Transverse colon (tissue), 4 donors: ENCODE data around the gene PCDHGA1. TPM values are rescaled to one million over a fixed set of nuclear protein-coding genes. Genes with fewer than 3 reads are reported as not detected.
"Not testable (repeated sequence)": the region's sequence is repeated elsewhere in the genome, so short reads cannot be mapped to it uniquely, and the experiment has no call there.

ENCODE experiments used
- DNase-seq: peaks from one replicate; pipeline ENCODE4 v3.0.0-alpha.2; 2019
- H3K27ac ChIP-seq, 4 donors: fragments of 200-600 bp; sonication (generic); 2 replicates each; pipeline ENCODE4 v1.5.1; 2016 to 2018; ENCODE audit warnings: inconsistent platforms in 4 of 4
- H3K27me3 ChIP-seq: fragments of 200-600 bp; sonication (generic); 2 replicates; pipeline ENCODE4 v1.5.1; 2017; ENCODE audit warnings: inconsistent platforms
- H3K36me3 ChIP-seq, 4 donors: fragments of 200-600 bp; sonication (generic); 2 replicates each; pipeline ENCODE4 v1.5.1; 2017 to 2019; ENCODE audit warnings: inconsistent platforms in 4 of 4
- H3K4me1 ChIP-seq, 4 donors: fragments of 200-600 bp; sonication (generic); 2 replicates each; pipeline ENCODE4 v1.5.1; 2017 to 2020; ENCODE audit warnings: inconsistent platforms in 4 of 4
- H3K4me3 ChIP-seq, 4 donors: fragments of 200-600 bp; sonication (generic); 1 replicate in 1 of 4; 2 replicates in 3 of 4; pipeline versions ENCODE4 v1.5.1 to v1.6.1; 2017 to 2019; ENCODE audit warnings: inconsistent platforms in 4 of 4
- H3K9me3 ChIP-seq, 2 donors: fragments of 200-600 bp; sonication (generic); 2 replicates each; pipeline ENCODE4 v1.5.1; 2017 to 2019; ENCODE audit warnings: inconsistent platforms in 2 of 2
- CTCF ChIP-seq, 5 experiments: fragments of 200-600 bp in 3 of 5; fragments of 450-650 bp in 2 of 5; sonication (generic) in 3 of 5; IDR thresholded peaks; 1 replicate in 2 of 5; 2 replicates in 3 of 5; pipeline ENCODE4 v1.5.1; 2016 to 2017; ENCODE audit warnings: antibody characterized with exemption in 5 of 5, inconsistent platforms in 3 of 5, mild to moderate bottlenecking in 2 of 5, moderate library complexity in 1 of 5
- EP300 ChIP-seq: sonication (generic); formaldehyde crosslinking; IDR thresholded peaks from one replicate; pipeline ENCODE4 v1.6.1; 2017; ENCODE audit warnings: antibody characterized with exemption, low read depth
- POLR2A ChIP-seq: fragments of 450-650 bp; IDR thresholded peaks from one replicate; pipeline ENCODE4 v1.6.1; 2016; ENCODE audit warnings: antibody characterized with exemption, mild to moderate bottlenecking, moderate library complexity
- POLR2AphosphoS5 ChIP-seq, 3 donors: sonication (generic); formaldehyde crosslinking; IDR thresholded peaks; one replicate each; pipeline ENCODE4 v1.6.1; 2016; ENCODE audit warnings: antibody characterized with exemption in 3 of 3
- WGBS, 2 donors: methylation state at CpG; one replicate each; pipeline ENCODE4 v1.1.5; 2018; ENCODE audit warnings: low coverage in 1 of 2; 5-methylcytosine and 5-hydroxymethylcytosine counted together
- in situ Hi-C, 4 donors: fragments of 200-750 bp; cut with MboI; loops; one replicate each; pipeline versions ENCODE4 v1.15.0 to v1.15.1; 2017; ENCODE audit warnings: low sequenced_read_pairs in 3 of 4, low pct_ligation_motif_present in 1 of 4, low pct_unique_long_range_greater_than_20kb in 1 of 4
- intact Hi-C: fragments of 100-400 bp; cut with DNase I; formaldehyde crosslinking; loops from one replicate; pipeline ENCODE4 v1.15.1; 2023; ENCODE audit warnings: low total_unique reads
- total RNA-seq, 4 donors: library from RNA; depleted of rRNA; stranded (reverse); fragments of >200 nt; gene quantifications; one replicate each; pipeline ENCODE4 v1.1.0, GENCODE V29; 2016

The PCDHGA1 gene
- total RNA-seq, 4 donors from 2014 or later: 0.55 to 0.64 TPM; not detected in 2

GRCh38 chr5:141427783-141428426, 97.6 kb downstream of the PCDHGA1 start:
- no peaks in the 10 kb centered on the region for H3K27me3 ChIP-seq
- intact Hi-C loops: no loop called here
- whole genome bisulfite sequencing, 2 donors: 80% methylated on average over 53 of the region's 53 CpGs; no CpG with 5 or more reads in 1 of the 2 donors
- no peak overlapping the region for H3K27ac ChIP-seq
- in situ Hi-C loops: no loop called here
- peaks cover 92 to 97% of the 10 kb centered on the region in 2 donors for H3K9me3 ChIP-seq
- TF ChIP-seq POLR2A: no peak
- no peak for TF ChIP-seq EP300
- no peak for TF ChIP-seq POLR2AphosphoS5 (IDR thresholded peaks at IDR 0.05)
- no peak for TF ChIP-seq CTCF (IDR thresholded peaks at IDR 0.05)
- no peaks in the 10 kb centered on the region for H3K36me3 ChIP-seq
- no peaks in the 10 kb centered on the region for H3K4me1 ChIP-seq
- no peak overlapping the region for H3K4me3 ChIP-seq
- no peak for DNase-seq

- WGBS, 2 donors: 34 to 42% methylated on average over 15 to 33 of the region's 33 CpGs
- Histone ChIP-seq H3K4me1 (no peaks in the 10 kb centered on the region), H3K27ac (no peak within 1 kb of the TSS), H3K27me3 (no peaks in the 10 kb centered on the region), H3K4me3 (peak within 1 kb of the TSS in 1 of 4 donors; percentile 16), H3K9me3 (peaks cover 93 to 95% of the 10 kb centered on the region in 2 donors), H3K36me3 (no peaks in the 10 kb centered on the region)
- no peak for DNase-seq
- no peak for TF ChIP-seq POLR2AphosphoS5 (IDR thresholded peaks at IDR 0.05)
- TF ChIP-seq EP300: no peak
- no peak for TF ChIP-seq CTCF (IDR thresholded peaks at IDR 0.05)
- no peak for TF ChIP-seq POLR2A
- in situ Hi-C loops: no loop called here
- intact Hi-C loops: no loop called here
Measured at GRCh38 chr5:141430332-141431113, 100.2 kb downstream of the PCDHGA1 start, which contains the start of gene PCDHGA12. Gene PCDHGA12 (plus strand): TSS chr5:141430507. CDS start chr5:141430760, 253 bp downstream.

GRCh38 chr5:141431286-141431685, 101.0 kb downstream of the PCDHGA1 start:
- in situ Hi-C loops: no loop called here
- intact Hi-C loops: no loop called here
- WGBS, 2 donors: 57% methylated on average over 37 of the region's 37 CpGs; no CpG with 5 or more reads in 1 of the 2 donors
- Histone ChIP-seq H3K36me3 (no peaks in the 10 kb centered on the region), H3K4me3 (peak overlapping the region in 1 of 4 donors; percentile 16), H3K27me3 (no peaks in the 10 kb centered on the region), H3K9me3 (peaks cover 90 to 93% of the 10 kb centered on the region in 2 donors), H3K27ac (no peak overlapping the region), H3K4me1 (no peaks in the 10 kb centered on the region)
- DNase-seq: no peak
- no peak for TF ChIP-seq POLR2AphosphoS5 (IDR thresholded peaks at IDR 0.05)
- no peak for TF ChIP-seq EP300
- TF ChIP-seq POLR2A: no peak
- TF ChIP-seq CTCF (IDR thresholded peaks at IDR 0.05): no peak

- H3K4me3 ChIP-seq, H3K27me3 ChIP-seq, intact Hi-C loops, DNase-seq, H3K36me3 ChIP-seq, H3K4me1 ChIP-seq, H3K27ac ChIP-seq, in situ Hi-C loops: not testable (repeated sequence)
- 74% methylated on average over 36 of the region's 38 CpGs; no CpG with 5 or more reads in 1 of the 2 donors for WGBS, 2 donors
- peaks cover 81 to 91% of the 10 kb centered on the region in 2 donors for H3K9me3 ChIP-seq
Measured at GRCh38 chr5:141432308-141432707, 102.0 kb downstream of the PCDHGA1 start.

GRCh38 chr5:141432726-141433125, 102.4 kb downstream of the PCDHGA1 start:
- intact Hi-C loops, H3K4me3 ChIP-seq, in situ Hi-C loops, H3K4me1 ChIP-seq, H3K27me3 ChIP-seq, DNase-seq, H3K36me3 ChIP-seq, H3K27ac ChIP-seq: not testable (repeated sequence)
- WGBS, 2 donors: 55 to 56% methylated on average over 8 to 24 of the region's 29 CpGs
- H3K9me3 ChIP-seq: peaks cover 77 to 89% of the 10 kb centered on the region in 2 donors
